Measurements from ENCODE around the gene PHTF2.
A peak's percentile ranks its signal among the peaks of the same experiment; 100 is the strongest.
"Not testable (repeated sequence)": the region's sequence is repeated elsewhere in the genome, so short reads cannot be mapped to it uniquely, and the experiment has no call there.

The PHTF2 gene

DNA sequence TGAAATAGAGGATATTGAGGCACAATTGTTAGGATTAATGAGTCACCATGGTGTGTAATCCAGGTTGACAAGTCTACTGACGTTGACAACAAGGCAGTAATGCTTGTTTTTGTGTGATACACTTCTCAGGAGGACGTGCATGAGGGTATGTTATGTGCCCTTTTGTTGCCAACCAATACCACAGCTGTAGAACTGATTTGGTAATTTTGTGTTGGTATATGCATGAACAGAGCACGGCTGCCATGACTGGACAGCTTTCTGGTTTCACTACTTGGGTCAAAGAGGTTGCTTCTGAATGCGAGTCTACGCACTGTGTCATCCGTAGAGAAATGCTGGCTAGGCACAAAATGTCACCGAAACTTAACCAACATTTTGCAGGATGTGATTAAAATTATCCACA is 32.9 kb downstream of the PHTF2 start:
- Histone ChIP-seq H3K4me2 (ENCODE audit: low read length) (0 out of 2 replicates have a peak overlapping the region, but pooled peaks have one; percentile 5), H3K27ac (ENCODE audit: low read depth, low read length) (no peak overlapping the region), H3K4me1 (ENCODE audit: control insufficient read depth, low read length) (peaks cover 87% of the 10 kb centered on the region), H3F3A (ENCODE audit: control insufficient read depth, insufficient read depth) (peaks cover 16% of the 10 kb centered on the region; the same call in 1 of the 2 replicates), H3K9me3 (ENCODE audit: control insufficient read depth, insufficient read depth, low read length) (no peaks in the 10 kb centered on the region), H3K36me3 (ENCODE audit: control insufficient read depth, low read length) (peaks cover 13% of the 10 kb centered on the region), H3K79me2 (ENCODE audit: control insufficient read depth, low read length) (peaks cover 97% of the 10 kb centered on the region), H4K20me1 (ENCODE audit: control insufficient read depth, insufficient read depth, low read depth, low read length) (peaks cover 5% of the 10 kb centered on the region; the same call in 1 of the 2 replicates), H3K9me2 (replicated peaks; ENCODE audit: control insufficient read depth, low read length) (no peaks in the 10 kb centered on the region), H3K4me3 (ENCODE audit: low read length) (no peak overlapping the region), H3K27me3 (ENCODE audit: control insufficient read depth, low read length) (no peaks in the 10 kb centered on the region)
- no peak for TF ChIP-seq EZH2phosphoT487 (IDR thresholded peaks at IDR 0.05; ENCODE audit: borderline replicate concordance, low read length)

DNA sequence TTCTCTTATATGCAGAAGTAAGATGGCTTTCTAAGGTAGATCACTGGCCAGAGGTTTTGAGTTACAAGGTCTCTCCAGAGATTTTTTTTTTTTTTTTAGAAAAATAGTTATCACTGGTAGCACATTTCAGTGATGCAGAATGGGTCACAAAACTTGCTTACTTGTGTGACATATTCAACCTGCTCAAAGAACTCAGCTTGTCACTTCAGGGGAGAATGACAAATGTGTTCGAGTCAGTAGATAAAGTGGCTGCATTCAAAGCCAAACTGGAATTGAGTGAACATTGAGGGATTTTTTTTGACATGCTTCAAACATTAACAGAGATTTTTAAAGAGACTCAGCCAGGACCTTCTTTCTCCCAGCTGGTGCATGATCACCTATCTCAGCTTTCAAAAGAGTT is 33.4 kb downstream of the PHTF2 start:
- peaks cover 84% of the 10 kb centered on the region for H3K4me1 ChIP-seq (ENCODE audit: control insufficient read depth, low read length)
- H3F3A ChIP-seq (ENCODE audit: control insufficient read depth, insufficient read depth) = peaks cover 18% of the 10 kb centered on the region; the same call in 1 of the 2 replicates
- no peak overlapping the region for H3K4me2 ChIP-seq (ENCODE audit: low read length)

DNA sequence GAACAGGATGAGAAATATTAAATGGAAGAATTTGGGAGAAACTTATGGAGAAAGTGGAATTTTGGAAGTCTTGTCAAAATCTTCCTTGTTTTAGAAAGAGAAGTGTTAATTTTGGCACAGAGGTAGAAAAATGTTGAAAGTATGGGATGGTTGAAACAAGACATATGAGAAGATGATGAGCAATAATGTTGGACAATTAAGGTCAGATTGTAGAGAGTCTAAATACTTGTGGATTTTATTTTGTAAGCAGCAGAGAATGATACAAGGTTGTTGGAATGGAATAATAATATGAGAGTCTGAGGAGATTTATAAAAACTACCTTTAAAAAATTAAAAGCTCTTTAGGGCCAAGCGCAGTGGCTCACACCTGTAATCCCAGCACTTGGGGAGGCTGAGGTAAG is 34.6 kb downstream of the PHTF2 start:
- Histone ChIP-seq H3K27ac (ENCODE audit: low read depth, low read length) (no peak overlapping the region), H3K4me1 (ENCODE audit: control insufficient read depth, low read length) (peaks cover 82% of the 10 kb centered on the region), H3F3A (ENCODE audit: control insufficient read depth, insufficient read depth) (peaks cover 16% of the 10 kb centered on the region; the same call in 1 of the 2 replicates), H4K20me1 (ENCODE audit: control insufficient read depth, insufficient read depth, low read depth, low read length) (peaks cover 5% of the 10 kb centered on the region; the same call in 1 of the 2 replicates), H3K4me2 (ENCODE audit: low read length) (peak overlapping the region; percentile 75), H3K36me3 (ENCODE audit: control insufficient read depth, low read length) (peaks cover 13% of the 10 kb centered on the region), H3K9me2 (replicated peaks; ENCODE audit: control insufficient read depth, low read length) (no peaks in the 10 kb centered on the region), H3K79me2 (ENCODE audit: control insufficient read depth, low read length) (peaks cover 93% of the 10 kb centered on the region), H3K9me3 (ENCODE audit: control insufficient read depth, insufficient read depth, low read length) (no peaks in the 10 kb centered on the region), H3K27me3 (ENCODE audit: control insufficient read depth, low read length) (no peaks in the 10 kb centered on the region), H3K4me3 (ENCODE audit: low read length) (no peak overlapping the region)
- no peak for TF ChIP-seq EZH2phosphoT487 (IDR thresholded peaks at IDR 0.05; ENCODE audit: borderline replicate concordance, low read length)
- TF ChIP-seq, protein P1, sequence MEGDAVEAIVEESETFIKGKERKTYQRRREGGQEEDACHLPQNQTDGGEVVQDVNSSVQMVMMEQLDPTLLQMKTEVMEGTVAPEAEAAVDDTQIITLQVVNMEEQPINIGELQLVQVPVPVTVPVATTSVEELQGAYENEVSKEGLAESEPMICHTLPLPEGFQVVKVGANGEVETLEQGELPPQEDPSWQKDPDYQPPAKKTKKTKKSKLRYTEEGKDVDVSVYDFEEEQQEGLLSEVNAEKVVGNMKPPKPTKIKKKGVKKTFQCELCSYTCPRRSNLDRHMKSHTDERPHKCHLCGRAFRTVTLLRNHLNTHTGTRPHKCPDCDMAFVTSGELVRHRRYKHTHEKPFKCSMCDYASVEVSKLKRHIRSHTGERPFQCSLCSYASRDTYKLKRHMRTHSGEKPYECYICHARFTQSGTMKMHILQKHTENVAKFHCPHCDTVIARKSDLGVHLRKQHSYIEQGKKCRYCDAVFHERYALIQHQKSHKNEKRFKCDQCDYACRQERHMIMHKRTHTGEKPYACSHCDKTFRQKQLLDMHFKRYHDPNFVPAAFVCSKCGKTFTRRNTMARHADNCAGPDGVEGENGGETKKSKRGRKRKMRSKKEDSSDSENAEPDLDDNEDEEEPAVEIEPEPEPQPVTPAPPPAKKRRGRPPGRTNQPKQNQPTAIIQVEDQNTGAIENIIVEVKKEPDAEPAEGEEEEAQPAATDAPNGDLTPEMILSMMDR (IDR thresholded peaks at IDR 0.05; ENCODE audit: low read depth, low read length, poor library complexity, severe bottlenecking) = no peak

More for the DNA sequence above, 33.4 kb downstream of the PHTF2 start:
- Histone ChIP-seq H3K9me2 (replicated peaks; ENCODE audit: control insufficient read depth, low read length) (no peaks in the 10 kb centered on the region), H3K4me3 (ENCODE audit: low read length) (no peak overlapping the region), H3K9me3 (ENCODE audit: control insufficient read depth, insufficient read depth, low read length) (no peaks in the 10 kb centered on the region), H3K27me3 (ENCODE audit: control insufficient read depth, low read length) (no peaks in the 10 kb centered on the region), H4K20me1 (ENCODE audit: control insufficient read depth, insufficient read depth, low read depth, low read length) (peaks cover 5% of the 10 kb centered on the region; the same call in 1 of the 2 replicates), H3K36me3 (ENCODE audit: control insufficient read depth, low read length) (peaks cover 13% of the 10 kb centered on the region), H3K79me2 (ENCODE audit: control insufficient read depth, low read length) (peaks cover 95% of the 10 kb centered on the region), H3K27ac (ENCODE audit: low read depth, low read length) (no peak overlapping the region)
- TF ChIP-seq, protein P1 (IDR thresholded peaks at IDR 0.05; ENCODE audit: low read depth, low read length, poor library complexity, severe bottlenecking) = no peak
- no peak for TF ChIP-seq EZH2phosphoT487 (IDR thresholded peaks at IDR 0.05; ENCODE audit: borderline replicate concordance, low read length)

DNA sequence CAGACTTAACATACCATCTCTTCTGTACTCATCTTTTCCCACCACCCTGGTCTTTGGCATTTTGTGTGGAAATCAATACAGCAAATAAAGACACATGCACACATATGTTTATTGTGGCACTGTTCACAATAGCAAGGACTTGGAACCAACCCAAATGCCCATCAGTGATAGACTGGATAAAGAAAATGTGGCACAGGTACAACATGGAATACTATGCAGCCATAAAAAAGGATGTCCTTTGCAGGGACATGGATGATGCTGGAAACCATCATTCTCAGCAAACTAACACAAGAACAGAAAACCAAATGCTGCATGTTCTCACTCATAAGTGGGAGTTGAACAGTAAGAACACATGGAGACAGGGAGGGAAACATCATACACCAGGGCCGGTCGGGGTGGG is 37.9 kb downstream of the PHTF2 start:
- not testable (repeated sequence) for H3K27ac ChIP-seq (ENCODE audit: low read depth, low read length); H3K9me3 ChIP-seq (ENCODE audit: control insufficient read depth, insufficient read depth, low read length); H3K4me2 ChIP-seq (ENCODE audit: low read length); H3K4me3 ChIP-seq (ENCODE audit: low read length); H3K9me2 ChIP-seq (replicated peaks; ENCODE audit: control insufficient read depth, low read length); H3F3A ChIP-seq (ENCODE audit: control insufficient read depth, insufficient read depth); H3K36me3 ChIP-seq (ENCODE audit: control insufficient read depth, low read length); H3K27me3 ChIP-seq (ENCODE audit: control insufficient read depth, low read length); H4K20me1 ChIP-seq (ENCODE audit: control insufficient read depth, insufficient read depth, low read depth, low read length)
- H3K4me1 ChIP-seq (ENCODE audit: control insufficient read depth, low read length) = peaks cover 75% of the 10 kb centered on the region
- peaks cover 90% of the 10 kb centered on the region for H3K79me2 ChIP-seq (ENCODE audit: control insufficient read depth, low read length)
